ENCODE data around the gene NANOG. TPM values are rescaled to one million over a fixed set of nuclear protein-coding genes. Genes with fewer than 3 reads are reported as not detected.
"Not testable (repeated sequence)": the region's sequence is repeated elsewhere in the genome, so short reads cannot be mapped to it uniquely, and the experiment has no call there.

Gene NANOG
- total RNA-seq, 4 donors from 2014 or later, result 0.26 TPM; not detected in 3

GRCh38 chr12:7834701-7835100 is 45.5 kb downstream of the NANOG start:
- intact Hi-C loops (cut with DNase I), result no loop called here
- TF ChIP-seq CTCF (IDR thresholded peaks at IDR 0.05), result no peak
- TF ChIP-seq POLR2A (IDR thresholded peaks at IDR 0.05), result no peak
- no peaks in the 10 kb centered on the region for H3K9me3 ChIP-seq
- no peak for DNase-seq
- H3K4me3 ChIP-seq, result no peak overlapping the region
- H3K27me3 ChIP-seq, result no peaks in the 10 kb centered on the region
- no peak overlapping the region for H3K27ac ChIP-seq
- H3K36me3 ChIP-seq, result no peaks in the 10 kb centered on the region
- H3K4me1 ChIP-seq, result no peaks in the 10 kb centered on the region
- WGBS, 2 donors, result 25 to 44% methylated on average over 1 of the region's 1 CpG

GRCh38 chr12:7835116-7835515 is 45.9 kb downstream of the NANOG start:
- H3K27me3 ChIP-seq, result no peaks in the 10 kb centered on the region
- no peak for DNase-seq
- 69 to 70% methylated on average over 9 of the region's 9 CpGs for WGBS, 2 donors
- intact Hi-C loops (cut with DNase I), result no loop called here
- no peaks in the 10 kb centered on the region for H3K36me3 ChIP-seq
- H3K4me3 ChIP-seq, result no peak overlapping the region
- H3K9me3 ChIP-seq, result no peaks in the 10 kb centered on the region
- H3K4me1 ChIP-seq, result no peaks in the 10 kb centered on the region
- TF ChIP-seq POLR2A (IDR thresholded peaks at IDR 0.05) (no peak), CTCF (IDR thresholded peaks at IDR 0.05) (no peak)
- H3K27ac ChIP-seq, result no peak overlapping the region

- TF ChIP-seq CTCF (IDR thresholded peaks at IDR 0.05), result no peak
- TF ChIP-seq POLR2A (IDR thresholded peaks at IDR 0.05), result no peak
- DNase-seq, result no peak
- intact Hi-C loops (cut with DNase I), result no loop called here
- WGBS, 2 donors, result 39 to 40% methylated on average over 5 of the region's 5 CpGs
- Histone ChIP-seq H3K9me3 (no peaks in the 10 kb centered on the region), H3K36me3 (no peaks in the 10 kb centered on the region), H3K27ac (no peak overlapping the region), H3K4me1 (no peaks in the 10 kb centered on the region), H3K4me3 (no peak overlapping the region), H3K27me3 (peaks cover 0 to 4% (median 0%) of the 10 kb centered on the region in 4 donors)
Observed at GRCh38 chr12:7835766-7836165, 46.6 kb downstream of the NANOG start.

GRCh38 chr12:7837366-7837765 is 48.2 kb downstream of the NANOG start:
- H3K36me3 ChIP-seq, result no peaks in the 10 kb centered on the region
- no peaks in the 10 kb centered on the region for H3K4me1 ChIP-seq
- H3K27me3 ChIP-seq, result peaks cover 0 to 9% (median 0%) of the 10 kb centered on the region in 4 donors
- intact Hi-C loops (cut with DNase I), result no loop called here
- no peak overlapping the region for H3K27ac ChIP-seq
- no peak overlapping the region for H3K4me3 ChIP-seq
- H3K9me3 ChIP-seq, result no peaks in the 10 kb centered on the region
- 60 to 78% methylated on average over 5 to 6 of the region's 6 CpGs for WGBS, 2 donors
- TF ChIP-seq CTCF (IDR thresholded peaks at IDR 0.05) (no peak), POLR2A (IDR thresholded peaks at IDR 0.05) (no peak)
- DNase-seq, result no peak

GRCh38 chr12:7839226-7839625 is 50.0 kb downstream of the NANOG start:
- DNase-seq; intact Hi-C loops (cut with DNase I): not testable (repeated sequence)

GRCh38 chr12:7839848-7840247 is 50.6 kb downstream of the NANOG start:
- not testable (repeated sequence) for DNase-seq

More at GRCh38 chr12:7839226-7839625, 50.0 kb downstream of the NANOG start:
- not testable (repeated sequence) for H3K27me3 ChIP-seq, H3K9me3 ChIP-seq, H3K4me1 ChIP-seq, H3K4me3 ChIP-seq, H3K36me3 ChIP-seq, H3K27ac ChIP-seq
- 28 to 39% methylated on average over 6 to 8 of the region's 10 CpGs for WGBS, 2 donors

GRCh38 chr12:7842444-7842843 is 53.2 kb downstream of the NANOG start:
- H3K36me3 ChIP-seq; H3K4me3 ChIP-seq; H3K27me3 ChIP-seq; H3K27ac ChIP-seq; DNase-seq; H3K4me1 ChIP-seq; H3K9me3 ChIP-seq; intact Hi-C loops (cut with DNase I): not testable (repeated sequence)
- WGBS, 2 donors, result 92 to 99% methylated on average over 5 to 9 of the region's 9 CpGs

More at GRCh38 chr12:7839848-7840247, 50.6 kb downstream of the NANOG start:
- H3K4me1 ChIP-seq; H3K27ac ChIP-seq; intact Hi-C loops (cut with DNase I); H3K4me3 ChIP-seq; H3K27me3 ChIP-seq; H3K36me3 ChIP-seq; H3K9me3 ChIP-seq: not testable (repeated sequence)
- 72 to 75% methylated on average over 5 to 7 of the region's 7 CpGs for WGBS, 2 donors

- H3K9me3 ChIP-seq; H3K27me3 ChIP-seq; DNase-seq; H3K36me3 ChIP-seq; intact Hi-C loops (cut with DNase I); H3K27ac ChIP-seq; H3K4me3 ChIP-seq; H3K4me1 ChIP-seq: not testable (repeated sequence)
- WGBS, 2 donors, result 25 to 36% methylated on average over 3 to 4 of the region's 8 CpGs
Observed at GRCh38 chr12:7843149-7843548, 53.9 kb downstream of the NANOG start.

GRCh38 chr12:7843583-7843982 is 54.4 kb downstream of the NANOG start:
- H3K4me1 ChIP-seq; H3K36me3 ChIP-seq; intact Hi-C loops (cut with DNase I); DNase-seq; H3K27ac ChIP-seq; H3K4me3 ChIP-seq; H3K27me3 ChIP-seq; H3K9me3 ChIP-seq: not testable (repeated sequence)
- 29 to 31% methylated on average over 3 of the region's 9 CpGs for WGBS, 2 donors

Measured in esophagus squamous epithelium (tissue), 5 donors.